A673 (cell line): ENCODE results near the gene WDR20. TPM values are rescaled to one million over a fixed set of nuclear protein-coding genes. Genes with fewer than 3 reads are reported as not detected.

Experiments
- BruUV-seq: library from RNA; stranded (reverse); fragments of 400-500 nt; replicated peaks from 2 replicates; lab custom pipeline; 2021; lab: Mats Ljungman, UMichigan
- CTCF ChIA-PET: fragments of 300-600 bp; sonication (Branson Sonifier 250); formaldehyde crosslinking; loops from one replicate; lab custom pipeline; 2022; ENCODE audit warnings: antibody characterized with exemption; lab: Charles Lee
- POLR2A ChIA-PET: fragments of 300-600 bp; sonication (Branson Sonifier 250); formaldehyde crosslinking; loops from one replicate; lab custom pipeline; 2022; ENCODE audit warnings: antibody characterized with exemption; ENCODE audit not compliant: low non-redundant PET; lab: Charles Lee
- DNase-seq: peaks from one replicate; pipeline ENCODE4 v3.0.0-alpha.2; 2015; ENCODE audit warnings: low spot score
- H3K27ac ChIP-seq: fragments of 200-600 bp; sonication (generic); 2 replicates; pipeline ENCODE4 v1.5.1; 2016; ENCODE audit warnings: mixed run types, low read depth, mild to moderate bottlenecking, mixed read lengths, antibody characterized with exemption, low read length; ENCODE audit not compliant: poor library complexity, severe bottlenecking
- H3K27me3 ChIP-seq: fragments of 200-600 bp; sonication (generic); replicated peaks from 2 replicates; pipeline ENCODE4 v1.6.1; 2017; ENCODE audit warnings: mixed run types, low read depth, mild to moderate bottlenecking, mixed read lengths, antibody characterized with exemption, low read length; ENCODE audit not compliant: insufficient read depth, poor library complexity
- H3K36me3 ChIP-seq: fragments of 200-600 bp; sonication (generic); 2 replicates; pipeline ENCODE4 v1.6.1; 2016; ENCODE audit warnings: mixed run types, mild to moderate bottlenecking, mixed read lengths, antibody characterized with exemption, low read length; ENCODE audit not compliant: insufficient read depth, poor library complexity, severe bottlenecking
- H3K4me1 ChIP-seq: fragments of 200-600 bp; sonication (generic); 2 replicates; pipeline ENCODE4 v1.6.1; 2017; ENCODE audit warnings: mixed run types, mild to moderate bottlenecking, mixed read lengths, antibody characterized with exemption, low read length; ENCODE audit not compliant: insufficient read depth, poor library complexity, severe bottlenecking
- H3K4me3 ChIP-seq: fragments of 200-600 bp; sonication (generic); 2 replicates; pipeline ENCODE4 v1.5.1; 2016; ENCODE audit warnings: low read depth, mixed run types, mild to moderate bottlenecking, mixed read lengths, low read length; ENCODE audit not compliant: poor library complexity, severe bottlenecking
- H3K9me3 ChIP-seq: fragments of 200-600 bp; sonication (generic); 2 replicates; pipeline ENCODE4 v1.6.1; 2016; ENCODE audit warnings: mixed run types, low read depth, mild to moderate bottlenecking, mixed read lengths, antibody characterized with exemption, low read length; ENCODE audit not compliant: poor library complexity, severe bottlenecking
- EZH2 ChIP-seq: fragments of 200-600 bp; sonication (generic); IDR thresholded peaks from 2 replicates; pipeline ENCODE4 v1.6.1; 2017; ENCODE audit warnings: borderline replicate concordance, low read depth, mild to moderate bottlenecking, mixed read lengths, antibody characterized with exemption, low read length; ENCODE audit not compliant: poor library complexity, severe bottlenecking
- intact Hi-C: fragments of 100-400 bp; cut with micrococcal nuclease; formaldehyde crosslinking; loops from one replicate; pipeline ENCODE4 v1.10.0; 2022; ENCODE audit not compliant: unreplicated experiment
- total RNA-seq: library from RNA; stranded (reverse); gene quantifications from 2 replicates; pipeline ENCODE4 v1.2.3, GENCODE V29; 2021
- TF ChIP-seq, protein P1 (sequence below): fragments of 300-800, 200-600 bp; sonication (generic); conservative IDR thresholded peaks from 2 replicates; pipeline ENCODE4 v1.5.1; 2017; ENCODE audit warnings: low read depth, mild to moderate bottlenecking, antibody characterized with exemption, low read length, moderate library complexity, mixed read lengths

The WDR20 gene
- total RNA-seq, 1 experiment from 2014 or later, result 28.3 TPM

DNA sequence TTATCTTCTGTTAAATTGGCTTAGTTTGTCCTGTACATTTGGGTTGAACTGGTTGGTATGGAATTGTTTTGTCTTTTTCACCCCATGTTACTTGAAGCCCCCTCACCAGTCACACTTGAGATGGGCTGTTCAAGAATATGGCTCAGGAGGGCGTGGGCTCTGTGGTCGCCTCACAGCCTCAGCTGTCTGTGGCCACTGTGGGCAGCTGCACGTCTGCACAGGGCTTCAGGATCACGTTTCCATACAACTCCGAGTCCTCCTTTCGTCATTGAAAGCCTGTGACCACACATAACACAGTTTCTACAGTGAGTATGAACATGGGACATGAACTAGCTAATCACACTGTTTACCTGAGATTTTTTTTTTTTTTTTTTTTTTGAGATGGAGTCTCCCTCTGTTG is 84.0 kb downstream of the WDR20 start:
- no peaks in the 10 kb centered on the region for H3K9me3 ChIP-seq
- no peaks in the 10 kb centered on the region for H3K36me3 ChIP-seq
- H3K4me1 ChIP-seq, result peaks cover 20% of the 10 kb centered on the region
- ChIA-PET CTCF (no interaction called here), POLR2A (no interaction called here)
- H3K27me3 ChIP-seq, result no peaks in the 10 kb centered on the region
- no peak for DNase-seq
- no peak for TF ChIP-seq EZH2
- no peak overlapping the region for H3K27ac ChIP-seq
- no TSS peak for BruUV-seq
- intact Hi-C loops, result no loop called here
- H3K4me3 ChIP-seq, result no peak overlapping the region

DNA sequence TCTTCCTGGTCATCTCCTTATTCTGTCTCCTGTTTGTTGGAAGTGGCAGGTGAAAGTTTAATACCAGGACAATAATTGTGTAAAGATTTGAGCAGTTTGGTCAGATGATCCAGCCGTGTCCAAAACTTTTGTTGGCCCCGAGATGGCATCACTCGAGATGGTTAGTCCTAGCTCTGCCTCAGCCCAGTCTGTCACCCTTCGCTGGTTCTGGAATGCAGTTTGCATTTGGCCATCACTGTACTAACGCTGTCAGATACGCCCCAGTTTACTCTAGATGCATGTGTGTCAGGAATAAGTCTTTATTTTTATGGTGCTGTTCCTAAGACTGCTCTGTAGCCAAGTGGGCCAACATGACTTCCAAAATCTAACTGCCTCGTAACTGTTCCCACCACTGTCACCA is 85.7 kb downstream of the WDR20 start:
- Histone ChIP-seq H3K9me3 (no peaks in the 10 kb centered on the region), H3K27ac (no peak overlapping the region), H3K4me3 (no peak overlapping the region), H3K4me1 (peaks cover 17% of the 10 kb centered on the region), H3K27me3 (no peaks in the 10 kb centered on the region), H3K36me3 (no peaks in the 10 kb centered on the region)
- TF ChIP-seq, protein P1, sequence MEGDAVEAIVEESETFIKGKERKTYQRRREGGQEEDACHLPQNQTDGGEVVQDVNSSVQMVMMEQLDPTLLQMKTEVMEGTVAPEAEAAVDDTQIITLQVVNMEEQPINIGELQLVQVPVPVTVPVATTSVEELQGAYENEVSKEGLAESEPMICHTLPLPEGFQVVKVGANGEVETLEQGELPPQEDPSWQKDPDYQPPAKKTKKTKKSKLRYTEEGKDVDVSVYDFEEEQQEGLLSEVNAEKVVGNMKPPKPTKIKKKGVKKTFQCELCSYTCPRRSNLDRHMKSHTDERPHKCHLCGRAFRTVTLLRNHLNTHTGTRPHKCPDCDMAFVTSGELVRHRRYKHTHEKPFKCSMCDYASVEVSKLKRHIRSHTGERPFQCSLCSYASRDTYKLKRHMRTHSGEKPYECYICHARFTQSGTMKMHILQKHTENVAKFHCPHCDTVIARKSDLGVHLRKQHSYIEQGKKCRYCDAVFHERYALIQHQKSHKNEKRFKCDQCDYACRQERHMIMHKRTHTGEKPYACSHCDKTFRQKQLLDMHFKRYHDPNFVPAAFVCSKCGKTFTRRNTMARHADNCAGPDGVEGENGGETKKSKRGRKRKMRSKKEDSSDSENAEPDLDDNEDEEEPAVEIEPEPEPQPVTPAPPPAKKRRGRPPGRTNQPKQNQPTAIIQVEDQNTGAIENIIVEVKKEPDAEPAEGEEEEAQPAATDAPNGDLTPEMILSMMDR, result no peak
- TF ChIP-seq EZH2, result no peak
- no TSS peak for BruUV-seq
- intact Hi-C loops, result no loop called here
- CTCF ChIA-PET, result no interaction called here
- POLR2A ChIA-PET, result interaction anchor here (0.5 kb wide), 1 partner anchor 134 kb away, joined by 3 read pairs; no protein-coding TSS in a partner anchor
- DNase-seq, result no peak

DNA sequence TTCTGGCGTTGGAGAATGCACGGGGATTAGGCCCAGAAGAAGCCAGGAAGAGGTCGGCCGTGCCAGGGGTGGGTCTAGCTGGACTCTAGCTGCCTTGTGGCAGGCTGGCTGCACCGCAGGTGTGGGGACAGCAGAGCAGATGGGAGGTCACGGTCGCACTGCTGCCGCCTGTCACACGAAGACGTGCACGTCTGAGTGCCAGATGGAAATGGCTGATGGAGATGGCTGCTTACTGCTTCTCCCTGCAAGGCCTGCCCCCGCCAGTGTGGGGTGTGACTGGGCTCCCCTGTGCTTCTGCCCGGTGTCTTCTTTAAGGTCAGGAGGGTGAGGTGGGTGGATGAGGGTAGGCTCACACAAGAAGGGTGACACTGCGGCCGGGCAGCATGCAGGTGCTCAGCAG is 86.2 kb downstream of the WDR20 start:
- Histone ChIP-seq H3K4me1 (peaks cover 17% of the 10 kb centered on the region), H3K36me3 (no peaks in the 10 kb centered on the region), H3K4me3 (no peak overlapping the region), H3K9me3 (no peaks in the 10 kb centered on the region), H3K27ac (no peak overlapping the region), H3K27me3 (no peaks in the 10 kb centered on the region)
- CTCF ChIA-PET, result no interaction called here
- intact Hi-C loops, result no loop called here
- no peak for TF ChIP-seq EZH2
- TF ChIP-seq, protein P1, result no peak
- POLR2A ChIA-PET, result interaction anchor here (0.5 kb wide), 1 partner anchor 134 kb away, joined by 3 read pairs; no protein-coding TSS in a partner anchor
- no TSS peak for BruUV-seq
- DNase-seq, result no peak
